ENCODE data around the gene TMEM204. TPM values are rescaled to one million over a fixed set of nuclear protein-coding genes. Genes with fewer than 3 reads are reported as not detected.

Gene TMEM204
- total RNA-seq, 2 donors from 2014 or later = 10.3 to 17.6 TPM

GRCh38 chr16:1528921-1529537 is 4.4 kb upstream of the TMEM204 start:
- Mint-ChIP-seq H3K27ac (no peak overlapping the region), H3K9me3 (no peaks in the 10 kb centered on the region), H3K36me3 (peaks cover 0 to under 1% of the 10 kb centered on the region in 2 donors)
- no peak for ATAC-seq
- DNase-seq (ENCODE audit: low spot score in 2 of 2) = no peak

DNA sequence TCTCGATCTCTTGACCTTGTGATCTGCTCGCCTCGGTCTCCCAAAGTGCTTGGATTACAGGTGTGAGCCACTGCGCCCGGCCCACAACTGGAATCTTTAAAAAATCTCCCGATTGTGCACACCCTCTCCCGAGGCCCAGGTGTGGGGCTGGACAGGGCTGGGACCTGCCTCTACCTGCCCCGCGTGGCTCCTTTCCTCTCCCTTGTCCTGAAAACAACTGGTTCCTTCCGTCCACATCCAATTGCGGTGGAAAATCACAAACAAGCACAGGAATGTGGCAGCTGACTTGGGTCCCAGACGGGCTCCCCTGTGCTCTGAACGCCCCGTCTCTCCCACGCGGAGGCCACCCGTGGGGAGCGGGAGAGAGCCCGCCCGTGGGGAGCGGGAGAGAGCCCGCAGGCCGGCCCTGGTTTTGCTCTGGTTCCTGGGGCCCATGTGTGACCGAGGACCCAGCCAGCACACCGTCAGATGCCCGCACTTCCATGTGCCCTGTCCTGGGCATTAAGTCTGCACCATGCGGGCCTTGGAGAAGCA is 3.0 kb upstream of the TMEM204 start:
- Mint-ChIP-seq H3K27ac (peak overlapping the region; percentile 64 to 78), H3K36me3 (peaks cover 11 to 14% of the 10 kb centered on the region in 2 donors), H3K9me3 (no peaks in the 10 kb centered on the region)
- DNase-seq (ENCODE audit: low spot score in 2 of 2) (no peak), ATAC-seq (no peak)

- Mint-ChIP-seq H3K36me3 (peaks cover 17 to 18% of the 10 kb centered on the region in 2 donors), H3K27ac (peak overlapping the region in 1 of 2 donors; percentile 21), H3K9me3 (no peaks in the 10 kb centered on the region)
- DNase-seq (ENCODE audit: low spot score in 2 of 2) (no peak), ATAC-seq (no peak)
These were observed 2.4 kb upstream of the TMEM204 start for GRCh38 chr16:1530883-1531637.

- H3K9me3 Mint-ChIP-seq = no peaks in the 10 kb centered on the region
- H3K27ac Mint-ChIP-seq = peak overlapping the region in 1 of 2 donors; percentile 21
- no peak for ATAC-seq
- peaks cover 19 to 23% of the 10 kb centered on the region in 2 donors for H3K36me3 Mint-ChIP-seq
- DNase-seq (ENCODE audit: low spot score in 2 of 2) = no peak
These were observed 1.9 kb upstream of the TMEM204 start for GRCh38 chr16:1531638-1531910.

DNA sequence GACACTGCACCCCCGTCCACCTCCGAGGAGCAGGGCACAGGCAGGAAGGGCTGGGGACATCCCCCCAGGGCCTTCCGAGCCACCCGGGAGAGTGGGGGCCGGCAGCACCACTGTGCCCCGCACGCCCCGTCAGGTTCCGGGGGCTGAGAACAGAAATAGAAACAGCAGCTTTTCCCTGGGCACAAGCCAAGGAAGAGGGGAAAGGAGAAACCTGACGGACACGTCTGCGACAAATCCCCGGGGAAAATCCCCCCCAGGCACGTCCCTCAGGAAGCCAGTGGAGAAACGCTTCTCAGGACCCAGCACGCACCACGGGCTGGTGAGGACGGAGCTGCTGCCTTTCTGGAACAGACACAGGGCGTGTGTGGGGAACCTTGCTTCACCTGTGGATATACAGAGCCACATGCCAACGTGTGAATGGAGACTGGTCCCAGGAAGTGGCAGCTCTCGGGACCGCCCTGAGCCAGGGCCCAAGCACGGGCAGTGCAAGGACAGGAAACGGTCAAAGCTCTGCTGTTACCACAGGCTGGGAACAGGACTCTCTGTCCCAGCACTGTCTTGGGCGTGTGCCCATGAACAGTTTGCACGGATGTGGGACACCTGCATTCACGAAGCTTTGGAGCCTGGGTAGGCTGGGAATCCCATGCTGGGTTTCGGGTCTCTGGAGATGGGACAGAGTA is 1.2 kb upstream of the TMEM204 start:
- ATAC-seq (no peak), DNase-seq (ENCODE audit: low spot score in 2 of 2) (no peak)
- Mint-ChIP-seq H3K27ac (no peak overlapping the region), H3K36me3 (peaks cover 24 to 29% of the 10 kb centered on the region in 2 donors), H3K9me3 (no peaks in the 10 kb centered on the region)

DNA sequence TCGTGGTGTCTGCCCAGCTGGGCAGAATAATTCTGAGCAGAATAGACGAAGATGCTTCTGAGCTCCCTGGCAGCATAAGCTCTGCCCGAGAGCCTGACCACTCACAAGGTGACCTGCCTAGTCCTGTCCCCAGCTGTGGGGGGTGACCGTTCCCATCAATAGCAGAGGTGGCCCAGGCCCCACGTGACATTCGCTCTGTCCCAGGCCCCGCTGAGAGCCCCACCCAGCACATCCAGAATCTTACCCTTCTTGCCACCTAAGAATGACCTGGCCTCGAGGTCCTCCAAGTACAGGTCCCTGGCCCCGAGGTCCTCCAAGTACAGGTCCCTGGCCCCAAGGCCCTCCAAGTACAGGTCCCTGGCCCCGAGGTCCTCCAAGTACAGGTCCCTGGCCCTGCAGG is 695 bp upstream of the TMEM204 start:
- Mint-ChIP-seq H3K36me3 (peaks cover 30 to 35% of the 10 kb centered on the region in 2 donors), H3K9me3 (no peaks in the 10 kb centered on the region), H3K27ac (no peak overlapping the region)
- DNase-seq (ENCODE audit: low spot score in 2 of 2) (no peak), ATAC-seq (no peak)

GRCh38 chr16:1534021-1535020 is 855 bp downstream of the TMEM204 start:
- DNase-seq (ENCODE audit: low spot score in 2 of 2) (peak in 1 of 2 donors; percentile 46), ATAC-seq (peak; percentile 28 to 35)
- H3K27ac Mint-ChIP-seq = peak overlapping the region; percentile 89 to 94
- H3K36me3 Mint-ChIP-seq = peaks cover 31 to 36% of the 10 kb centered on the region in 2 donors
- H3K9me3 Mint-ChIP-seq = no peaks in the 10 kb centered on the region

- ATAC-seq (peak; percentile 47 to 58), DNase-seq (ENCODE audit: low spot score in 2 of 2) (no peak)
- no peaks in the 10 kb centered on the region for H3K9me3 Mint-ChIP-seq
- H3K27ac Mint-ChIP-seq = peak overlapping the region; percentile 89 to 94
- H3K36me3 Mint-ChIP-seq = peaks cover 31 to 36% of the 10 kb centered on the region in 2 donors
These were observed 2.2 kb downstream of the TMEM204 start for GRCh38 chr16:1535391-1536291.

DNA sequence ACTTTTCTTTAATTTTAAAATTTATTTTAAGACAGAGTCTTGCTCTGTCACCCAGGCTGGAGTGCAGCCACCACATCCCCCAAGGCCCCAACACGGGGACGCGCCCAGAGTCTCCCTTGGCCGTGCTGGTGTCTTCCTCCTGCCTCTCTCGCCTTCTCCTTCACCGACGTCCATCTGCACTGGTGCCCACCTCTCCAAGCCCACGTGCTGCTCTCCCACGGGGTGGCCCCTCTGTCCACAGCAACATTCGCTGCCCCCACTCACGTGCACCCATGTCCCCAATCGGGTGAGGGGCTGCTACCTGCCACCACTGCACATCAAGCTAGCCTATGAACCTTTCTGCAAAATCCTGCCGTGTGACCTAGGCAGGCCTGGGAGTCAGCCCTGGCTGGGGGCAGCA is 3.1 kb downstream of the TMEM204 start:
- peaks cover 31 to 36% of the 10 kb centered on the region in 2 donors for H3K36me3 Mint-ChIP-seq
- no peaks in the 10 kb centered on the region for H3K9me3 Mint-ChIP-seq
- peak overlapping the region; percentile 89 to 90 for H3K27ac Mint-ChIP-seq
- DNase-seq (ENCODE audit: low spot score in 2 of 2) = no peak
- no peak for ATAC-seq

DNA sequence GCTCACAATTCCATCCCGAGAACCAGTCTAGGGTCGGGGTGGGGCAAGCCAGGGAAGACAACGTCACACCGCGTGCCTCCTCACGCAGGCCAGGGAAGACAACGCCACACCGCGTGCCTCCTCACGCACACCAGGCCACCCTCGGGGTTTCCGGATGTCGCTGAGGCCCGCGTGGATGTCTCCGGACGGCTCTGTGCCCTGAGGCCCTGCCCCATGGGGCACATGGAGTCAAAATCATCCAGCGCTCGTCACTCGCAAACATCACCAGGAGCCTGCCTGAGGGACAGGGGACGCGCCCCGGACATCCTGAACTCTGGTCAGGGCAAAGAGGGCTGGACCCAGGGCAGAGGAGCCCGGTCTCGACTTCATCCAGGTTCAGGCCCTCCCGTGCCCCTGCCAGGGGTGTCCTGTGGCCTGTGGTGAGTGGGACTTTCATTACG is 3.7 kb downstream of the TMEM204 start:
- Mint-ChIP-seq H3K9me3 (no peaks in the 10 kb centered on the region), H3K27ac (peak overlapping the region; percentile 89 to 90), H3K36me3 (peaks cover 31 to 36% of the 10 kb centered on the region in 2 donors)
- DNase-seq (ENCODE audit: low spot score in 2 of 2) = no peak
- no peak for ATAC-seq

GRCh38 chr16:1537763-1538289 is 4.4 kb downstream of the TMEM204 start:
- peak in 1 of 2 donors; percentile 9 for ATAC-seq
- Mint-ChIP-seq H3K27ac (peak overlapping the region; percentile 89 to 96), H3K9me3 (no peaks in the 10 kb centered on the region), H3K36me3 (peaks cover 31 to 36% of the 10 kb centered on the region in 2 donors)
- DNase-seq (ENCODE audit: low spot score in 2 of 2) = no peak

GRCh38 chr16:1538804-1539520 is 5.5 kb downstream of the TMEM204 start:
- ATAC-seq = peak in 1 of 2 donors; percentile 27
- DNase-seq (ENCODE audit: low spot score in 2 of 2) = no peak
- peak overlapping the region; percentile 67 to 93 for H3K27ac Mint-ChIP-seq
- no peaks in the 10 kb centered on the region for H3K9me3 Mint-ChIP-seq
- peaks cover 38 to 41% of the 10 kb centered on the region in 2 donors for H3K36me3 Mint-ChIP-seq

DNA sequence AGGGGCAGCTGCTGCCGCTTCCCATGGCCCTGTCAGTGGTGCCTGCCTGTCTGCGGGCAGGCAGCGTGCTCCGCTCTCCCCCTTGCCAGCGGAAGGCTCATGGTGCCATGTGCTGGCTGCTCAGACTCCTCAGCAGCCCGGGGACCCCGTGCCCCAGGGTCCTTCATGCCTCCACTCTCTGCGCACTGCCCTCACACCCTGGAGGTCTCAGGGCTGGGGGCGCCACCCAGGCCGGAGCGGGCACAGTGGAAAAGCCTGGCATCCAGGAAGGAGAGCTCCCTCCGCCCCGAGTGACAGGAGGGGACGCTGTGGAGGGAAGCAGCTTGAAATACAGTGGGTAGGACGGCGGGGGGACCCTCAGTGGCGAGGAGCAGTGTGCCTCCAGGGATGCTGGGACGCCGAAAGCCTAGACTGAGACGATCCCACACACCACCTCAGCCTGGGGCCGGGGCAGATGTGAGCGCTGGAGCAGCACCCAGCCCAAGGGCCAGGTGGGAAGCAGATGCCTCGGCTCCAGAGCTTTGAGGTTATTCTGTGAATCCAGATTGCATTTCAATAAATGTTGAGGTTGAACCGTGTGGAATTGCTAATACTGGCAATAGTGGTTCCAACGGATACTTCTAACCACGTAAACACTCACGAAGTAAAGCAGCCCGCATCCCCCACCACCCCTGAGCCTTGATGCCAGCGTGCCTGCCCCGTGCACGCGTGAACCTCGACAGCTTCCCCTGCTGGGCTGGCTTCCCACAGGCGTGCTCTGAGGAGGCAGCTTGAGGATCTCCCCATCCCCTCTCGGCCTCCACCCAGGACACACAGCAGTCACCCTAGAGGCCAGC is 6.5 kb downstream of the TMEM204 start:
- H3K27ac Mint-ChIP-seq = peak overlapping the region; percentile 65 to 93
- DNase-seq (ENCODE audit: low spot score in 2 of 2) (no peak), ATAC-seq (no peak)
- H3K9me3 Mint-ChIP-seq = no peaks in the 10 kb centered on the region
- peaks cover 31 to 32% of the 10 kb centered on the region in 2 donors for H3K36me3 Mint-ChIP-seq

DNA sequence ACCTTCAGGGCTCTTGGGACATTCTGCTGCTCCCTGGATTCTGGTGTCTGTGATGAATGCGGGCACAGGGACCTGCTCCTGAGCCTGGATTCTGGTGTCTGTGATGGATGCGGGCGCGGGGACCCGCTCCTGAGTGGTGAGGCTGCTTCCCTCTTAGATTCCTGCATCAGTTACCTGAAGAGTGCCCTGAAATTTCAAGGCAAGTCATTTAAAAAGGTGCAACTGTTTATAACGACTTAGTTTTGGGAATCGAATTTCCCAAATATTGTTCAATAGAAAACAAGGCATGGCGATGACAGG is 7.0 kb downstream of the TMEM204 start:
- H3K27ac Mint-ChIP-seq = peak overlapping the region; percentile 65 to 93
- peaks cover 25 to 26% of the 10 kb centered on the region in 2 donors for H3K36me3 Mint-ChIP-seq
- no peak for DNase-seq (ENCODE audit: low spot score in 2 of 2)
- no peak for ATAC-seq
- no peaks in the 10 kb centered on the region for H3K9me3 Mint-ChIP-seq

All from activated naive CD4-positive, alpha-beta T cell treated with anti-CD3 and anti-CD28 coated beads, Interleukin-2, amount 50 U/mL, for 72 hours (primary cell).